Peyer's patch (tissue), 4 donors: ENCODE measurements around the gene DOCK6. TPM values are rescaled to one million over a fixed set of nuclear protein-coding genes. Genes with fewer than 3 reads are reported as not detected.
"Not testable (repeated sequence)": the region's sequence is repeated elsewhere in the genome, so short reads cannot be mapped to it uniquely, and the experiment has no call there.

ENCODE experiments used
- DNase-seq, 3 donors: peaks; one replicate each; pipeline ENCODE4 v3.0.0-alpha.2; 2017 to 2019
- H3K27ac ChIP-seq, 4 donors: fragments of 200-600 bp; sonication (generic); one replicate each; pipeline ENCODE4 v1.5.1; 2016 to 2019
- H3K27me3 ChIP-seq, 2 donors: fragments of 200-600 bp; sonication (generic); one replicate each; pipeline ENCODE4 v1.5.1; 2019
- H3K36me3 ChIP-seq, 3 donors: fragments of 200-600 bp; sonication (generic); one replicate each; pipeline ENCODE4 v1.5.1; 2016 to 2019
- H3K4me1 ChIP-seq, 4 donors: fragments of 200-600 bp; sonication (generic); one replicate each; pipeline ENCODE4 v1.5.1; 2016 to 2019
- H3K4me3 ChIP-seq, 4 donors: fragments of 200-600 bp; sonication (generic); 1 replicate in 3 of 4; 2 replicates in 1 of 4; pipeline ENCODE4 v1.5.1; 2016 to 2019; ENCODE audit warnings: mild to moderate bottlenecking in 1 of 4
- H3K9me3 ChIP-seq, 4 donors: fragments of 200-600 bp; sonication (generic); one replicate each; pipeline ENCODE4 v1.5.1; 2016 to 2019; ENCODE audit warnings: mild to moderate bottlenecking in 1 of 4
- CTCF ChIP-seq, 6 experiments: fragments of 450-650 bp in 4 of 6; fragments of 200-600 bp in 2 of 6; sonication (generic) in 1 of 6; IDR thresholded peaks; one replicate each; pipeline ENCODE4 v1.5.1; 2017 to 2019; ENCODE audit warnings: antibody characterized with exemption in 6 of 6, mild to moderate bottlenecking in 3 of 6, moderate library complexity in 1 of 6
- POLR2A ChIP-seq, 2 donors: fragments of 450-650 bp; IDR thresholded peaks; one replicate each; pipeline ENCODE4 v1.5.1; 2017; ENCODE audit warnings: antibody characterized with exemption in 2 of 2, mild to moderate bottlenecking in 2 of 2, moderate library complexity in 2 of 2
- total RNA-seq, 4 donors: library from RNA; depleted of rRNA; stranded (reverse); fragments of >200 nt; gene quantifications; one replicate each; pipeline ENCODE4 v1.1.0, GENCODE V29; 2016

Gene DOCK6
- total RNA-seq, 4 donors from 2014 or later: 66.4 to 194 (median 157) TPM

- TF ChIP-seq POLR2A (IDR thresholded peaks at IDR 0.05) (no peak), CTCF (IDR thresholded peaks at IDR 0.05) (no peak)
- peaks cover 0 to 61% (median 0%) of the 10 kb centered on the region in 4 donors for H3K4me1 ChIP-seq
- H3K27me3 ChIP-seq: no peaks in the 10 kb centered on the region
- H3K4me3 ChIP-seq: no peak overlapping the region
- no peaks in the 10 kb centered on the region for H3K9me3 ChIP-seq
- no peak for DNase-seq
- peak overlapping the region in 3 of 4 donors; percentile 31 to 93 (median 53) for H3K27ac ChIP-seq
- peaks cover 0 to 26% (median 0%) of the 10 kb centered on the region in 3 donors for H3K36me3 ChIP-seq
Observed at GRCh38 chr19:11190501-11190900, 71.8 kb downstream of the DOCK6 start.

GRCh38 chr19:11187441-11187840, 74.9 kb downstream of the DOCK6 start:
- Histone ChIP-seq H3K27ac (peak overlapping the region in 1 of 4 donors; percentile 41), H3K27me3 (no peaks in the 10 kb centered on the region), H3K4me3 (no peak overlapping the region), H3K36me3 (peaks cover 0 to 16% (median 0%) of the 10 kb centered on the region in 3 donors), H3K9me3 (no peaks in the 10 kb centered on the region), H3K4me1 (peaks cover 0 to 34% (median 0%) of the 10 kb centered on the region in 4 donors)
- TF ChIP-seq CTCF (IDR thresholded peaks at IDR 0.05) (no peak), POLR2A (IDR thresholded peaks at IDR 0.05) (no peak)
- no peak for DNase-seq

- peaks cover 0 to 24% (median 5%) of the 10 kb centered on the region in 4 donors for H3K4me1 ChIP-seq
Observed at GRCh38 chr19:11182994-11183393, 79.3 kb downstream of the DOCK6 start.

GRCh38 chr19:11181488-11181887, 80.8 kb downstream of the DOCK6 start:
- no peak for TF ChIP-seq POLR2A (IDR thresholded peaks at IDR 0.05)
- no peak for TF ChIP-seq CTCF (IDR thresholded peaks at IDR 0.05)
- Histone ChIP-seq H3K27me3 (no peaks in the 10 kb centered on the region), H3K4me1 (peaks cover 0 to 13% (median 5%) of the 10 kb centered on the region in 4 donors), H3K27ac (peak overlapping the region in 2 of 4 donors; percentile 38 to 58), H3K36me3 (peaks cover 0 to 29% (median 0%) of the 10 kb centered on the region in 3 donors), H3K9me3 (no peaks in the 10 kb centered on the region), H3K4me3 (no peak overlapping the region)
- DNase-seq: no peak

More at GRCh38 chr19:11182994-11183393, 79.3 kb downstream of the DOCK6 start:
- Histone ChIP-seq H3K9me3 (no peaks in the 10 kb centered on the region), H3K27ac (no peak overlapping the region), H3K4me3 (no peak overlapping the region), H3K27me3 (no peaks in the 10 kb centered on the region), H3K36me3 (peaks cover 0 to 16% (median 0%) of the 10 kb centered on the region in 3 donors)
- TF ChIP-seq POLR2A (IDR thresholded peaks at IDR 0.05): no peak
- no peak for TF ChIP-seq CTCF (IDR thresholded peaks at IDR 0.05)
- DNase-seq: no peak

- H3K9me3 ChIP-seq, H3K4me3 ChIP-seq, DNase-seq, H3K27me3 ChIP-seq: not testable (repeated sequence)
- peaks cover 0 to 34% (median 0%) of the 10 kb centered on the region in 3 donors for H3K36me3 ChIP-seq
- peaks cover 0 to 13% (median 5%) of the 10 kb centered on the region in 4 donors for H3K4me1 ChIP-seq
- H3K27ac ChIP-seq: peak overlapping the region in 2 of 4 donors; percentile 43 to 60
Observed at GRCh38 chr19:11180975-11181374, 81.3 kb downstream of the DOCK6 start.

GRCh38 chr19:11180346-11180745, 82.0 kb downstream of the DOCK6 start:
- no peak for DNase-seq
- Histone ChIP-seq H3K4me3 (no peak overlapping the region), H3K27ac (peak overlapping the region in 3 of 4 donors; percentile 25 to 60 (median 43)), H3K27me3 (no peaks in the 10 kb centered on the region), H3K36me3 (peaks cover 0 to 35% (median 0%) of the 10 kb centered on the region in 3 donors), H3K4me1 (peaks cover 0 to 13% (median 5%) of the 10 kb centered on the region in 4 donors), H3K9me3 (no peaks in the 10 kb centered on the region)
- no peak for TF ChIP-seq POLR2A (IDR thresholded peaks at IDR 0.05)
- no peak for TF ChIP-seq CTCF (IDR thresholded peaks at IDR 0.05)
